Measurements from ENCODE around the gene GAGE12F.
"Not testable (repeated sequence)": the region's sequence is repeated elsewhere in the genome, so short reads cannot be mapped to it uniquely, and the experiment has no call there.

Gene GAGE12F

DNA sequence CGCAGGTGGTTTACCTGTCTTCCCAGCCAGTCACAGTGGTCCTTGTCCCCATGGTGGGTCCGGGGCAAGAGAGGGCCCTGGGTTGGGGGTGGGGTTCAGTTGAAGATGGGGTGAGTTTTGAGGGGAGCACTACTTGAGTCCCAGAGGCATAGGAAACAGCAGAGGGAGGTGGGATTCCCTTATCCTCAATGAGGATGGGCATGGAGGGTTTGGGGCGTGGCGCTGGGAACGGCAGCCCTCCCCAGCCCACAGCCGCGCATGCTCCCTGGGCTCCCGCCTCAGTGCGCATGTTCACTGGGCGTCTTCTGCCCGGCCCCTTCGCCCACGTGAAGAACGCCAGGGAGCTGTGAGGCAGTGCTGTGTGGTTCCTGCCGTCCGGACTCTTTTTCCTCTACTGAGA lies 19.0 kb downstream of the GAGE12F start, which contains the start of gene GAGE12H:
TSS of gene GAGE12H (plus strand) at position 301 of the 400 bp plus-strand sequence. CDS start 1,155 bp downstream, outside the sequence.
- H3K27me3 ChIP-seq (replicated peaks in 2 of 5; ENCODE audit: control insufficient read depth in 4 of 5, insufficient read depth in 5 of 5, low read length in 4 of 5); H3K4me1 ChIP-seq (ENCODE audit: control extremely low read depth in 1 of 4, control insufficient read depth in 4 of 4, insufficient read depth in 4 of 4, low read length in 3 of 4); DNase-seq; POLR2A ChIA-PET; H3K4me3 ChIP-seq (ENCODE audit: control insufficient read depth in 1 of 7, extremely low read depth in 1 of 7, insufficient read depth in 4 of 7, low read depth in 2 of 7, low read length in 6 of 7); H3K36me3 ChIP-seq (ENCODE audit: control insufficient read depth in 4 of 4, insufficient read depth in 4 of 4, low read length in 3 of 4); H3K27ac ChIP-seq (ENCODE audit: insufficient read depth in 1 of 2, low read depth in 1 of 2, low read length in 2 of 2, poor library complexity in 1 of 2, severe bottlenecking in 2 of 2); H3K9me3 ChIP-seq (ENCODE audit: control extremely low read depth in 1 of 5, control insufficient read depth in 4 of 5, insufficient read depth in 2 of 5, low read depth in 1 of 5, low read length in 4 of 5); CTCF ChIA-PET: not testable (repeated sequence)
- no CpG with 5 or more reads among the region's 16 CpGs for WGBS (ENCODE audit: insufficient coverage)

DNA sequence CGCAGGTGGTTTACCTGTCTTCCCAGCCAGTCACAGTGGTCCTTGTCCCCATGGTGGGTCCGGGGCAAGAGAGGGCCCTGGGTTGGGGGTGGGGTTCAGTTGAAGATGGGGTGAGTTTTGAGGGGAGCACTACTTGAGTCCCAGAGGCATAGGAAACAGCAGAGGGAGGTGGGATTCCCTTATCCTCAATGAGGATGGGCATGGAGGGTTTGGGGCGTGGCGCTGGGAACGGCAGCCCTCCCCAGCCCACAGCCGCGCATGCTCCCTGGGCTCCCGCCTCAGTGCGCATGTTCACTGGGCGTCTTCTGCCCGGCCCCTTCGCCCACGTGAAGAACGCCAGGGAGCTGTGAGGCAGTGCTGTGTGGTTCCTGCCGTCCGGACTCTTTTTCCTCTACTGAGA lies 28.6 kb downstream of the GAGE12F start, which contains the start of gene GAGE2A:
TSS of gene GAGE2A (plus strand) at position 301 of the 400 bp plus-strand sequence. CDS start 1,155 bp downstream, outside the sequence.
- H3K9me3 ChIP-seq (ENCODE audit: control extremely low read depth in 1 of 5, control insufficient read depth in 4 of 5, insufficient read depth in 2 of 5, low read depth in 1 of 5, low read length in 4 of 5); H3K4me3 ChIP-seq (ENCODE audit: control insufficient read depth in 1 of 7, extremely low read depth in 1 of 7, insufficient read depth in 4 of 7, low read depth in 2 of 7, low read length in 6 of 7); H3K27ac ChIP-seq (ENCODE audit: insufficient read depth in 1 of 2, low read depth in 1 of 2, low read length in 2 of 2, poor library complexity in 1 of 2, severe bottlenecking in 2 of 2); DNase-seq; H3K36me3 ChIP-seq (ENCODE audit: control insufficient read depth in 4 of 4, insufficient read depth in 4 of 4, low read length in 3 of 4); H3K4me1 ChIP-seq (ENCODE audit: control extremely low read depth in 1 of 4, control insufficient read depth in 4 of 4, insufficient read depth in 4 of 4, low read length in 3 of 4); POLR2A ChIA-PET; CTCF ChIA-PET; H3K27me3 ChIP-seq (replicated peaks in 2 of 5; ENCODE audit: control insufficient read depth in 4 of 5, insufficient read depth in 5 of 5, low read length in 4 of 5): not testable (repeated sequence)
- no CpG with 5 or more reads among the region's 16 CpGs for WGBS (ENCODE audit: insufficient coverage)

DNA sequence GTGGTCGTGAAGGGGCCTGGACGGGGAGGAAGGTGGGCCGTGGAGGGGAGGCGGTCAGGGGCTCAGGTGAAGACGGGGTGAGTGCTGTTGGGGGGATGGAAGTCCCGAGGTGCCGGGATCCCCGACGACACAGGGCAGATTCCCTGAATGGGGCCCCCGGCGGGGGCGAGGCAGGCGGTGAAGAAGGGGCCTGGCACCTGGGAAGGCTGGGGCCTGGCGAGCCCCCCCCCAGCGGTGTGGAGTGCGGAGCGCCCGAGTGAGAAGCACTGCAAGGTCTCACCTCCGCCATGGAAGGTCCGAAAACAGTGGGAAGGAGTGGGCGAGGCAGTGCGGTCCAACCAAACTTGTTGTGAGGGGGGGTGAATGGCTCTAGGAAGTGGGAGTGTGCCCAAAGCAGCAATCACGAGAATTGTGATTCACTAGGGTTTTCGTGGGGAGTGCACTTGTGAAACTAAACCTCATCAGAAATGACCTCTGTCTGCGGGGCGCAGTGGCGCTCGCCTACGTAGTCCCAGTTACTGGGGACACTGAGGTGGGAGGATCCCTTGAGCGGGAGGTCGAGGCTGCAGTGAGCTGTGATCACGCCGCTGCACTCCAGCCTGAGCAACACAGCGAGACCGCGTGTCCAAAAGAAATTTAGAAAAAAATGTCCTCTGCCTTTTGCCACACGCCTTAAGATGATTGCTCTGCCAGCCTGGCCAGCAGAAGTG lies 29.3 kb downstream of the GAGE12F start:
- H3K4me1 ChIP-seq (ENCODE audit: control extremely low read depth in 1 of 4, control insufficient read depth in 4 of 4, insufficient read depth in 4 of 4, low read length in 3 of 4); H3K36me3 ChIP-seq (ENCODE audit: control insufficient read depth in 4 of 4, insufficient read depth in 4 of 4, low read length in 3 of 4); POLR2A ChIA-PET; H3K9me3 ChIP-seq (ENCODE audit: control extremely low read depth in 1 of 5, control insufficient read depth in 4 of 5, insufficient read depth in 2 of 5, low read depth in 1 of 5, low read length in 4 of 5); CTCF ChIA-PET; H3K27ac ChIP-seq (ENCODE audit: insufficient read depth in 1 of 2, low read depth in 1 of 2, low read length in 2 of 2, poor library complexity in 1 of 2, severe bottlenecking in 2 of 2); DNase-seq; H3K27me3 ChIP-seq (replicated peaks in 2 of 5; ENCODE audit: control insufficient read depth in 4 of 5, insufficient read depth in 5 of 5, low read length in 4 of 5); H3K4me3 ChIP-seq (ENCODE audit: control insufficient read depth in 1 of 7, extremely low read depth in 1 of 7, insufficient read depth in 4 of 7, low read depth in 2 of 7, low read length in 6 of 7): not testable (repeated sequence)
- WGBS (ENCODE audit: insufficient coverage), result 94% methylated on average over 12 of the region's 37 CpGs

DNA sequence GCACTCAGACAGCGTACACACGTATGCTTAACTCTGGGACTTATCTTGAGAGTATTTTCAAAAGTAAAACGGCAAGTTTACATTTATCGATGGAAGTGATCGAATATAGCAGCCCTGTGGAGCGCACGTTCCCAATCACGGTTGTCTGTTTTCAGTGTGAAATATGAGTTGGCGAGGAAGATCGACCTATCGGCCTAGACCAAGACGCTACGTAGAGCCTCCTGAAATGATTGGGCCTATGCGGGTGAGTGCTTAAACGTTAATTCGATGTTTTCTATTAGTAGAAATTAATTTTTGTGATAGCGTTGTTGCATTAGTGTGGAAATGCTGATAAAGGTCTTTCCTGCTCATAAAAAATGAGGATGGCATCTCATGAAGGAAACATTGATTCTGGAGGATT lies 29.8 kb downstream of the GAGE12F start:
- H3K4me3 ChIP-seq (ENCODE audit: control insufficient read depth in 1 of 7, extremely low read depth in 1 of 7, insufficient read depth in 4 of 7, low read depth in 2 of 7, low read length in 6 of 7); CTCF ChIA-PET; H3K36me3 ChIP-seq (ENCODE audit: control insufficient read depth in 4 of 4, insufficient read depth in 4 of 4, low read length in 3 of 4); H3K4me1 ChIP-seq (ENCODE audit: control extremely low read depth in 1 of 4, control insufficient read depth in 4 of 4, insufficient read depth in 4 of 4, low read length in 3 of 4); DNase-seq; H3K9me3 ChIP-seq (ENCODE audit: control extremely low read depth in 1 of 5, control insufficient read depth in 4 of 5, insufficient read depth in 2 of 5, low read depth in 1 of 5, low read length in 4 of 5); H3K27ac ChIP-seq (ENCODE audit: insufficient read depth in 1 of 2, low read depth in 1 of 2, low read length in 2 of 2, poor library complexity in 1 of 2, severe bottlenecking in 2 of 2); H3K27me3 ChIP-seq (replicated peaks in 2 of 5; ENCODE audit: control insufficient read depth in 4 of 5, insufficient read depth in 5 of 5, low read length in 4 of 5); POLR2A ChIA-PET: not testable (repeated sequence)
- WGBS (ENCODE audit: insufficient coverage), result no CpG with 5 or more reads among the region's 17 CpGs

DNA sequence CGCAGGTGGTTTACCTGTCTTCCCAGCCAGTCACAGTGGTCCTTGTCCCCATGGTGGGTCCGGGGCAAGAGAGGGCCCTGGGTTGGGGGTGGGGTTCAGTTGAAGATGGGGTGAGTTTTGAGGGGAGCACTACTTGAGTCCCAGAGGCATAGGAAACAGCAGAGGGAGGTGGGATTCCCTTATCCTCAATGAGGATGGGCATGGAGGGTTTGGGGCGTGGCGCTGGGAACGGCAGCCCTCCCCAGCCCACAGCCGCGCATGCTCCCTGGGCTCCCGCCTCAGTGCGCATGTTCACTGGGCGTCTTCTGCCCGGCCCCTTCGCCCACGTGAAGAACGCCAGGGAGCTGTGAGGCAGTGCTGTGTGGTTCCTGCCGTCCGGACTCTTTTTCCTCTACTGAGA lies 38.1 kb downstream of the GAGE12F start, which contains the start of gene GAGE1:
TSS of gene GAGE1 (plus strand) at position 301 of the 400 bp plus-strand sequence. CDS start 1,155 bp downstream, outside the sequence.
- H3K4me3 ChIP-seq (ENCODE audit: control insufficient read depth in 1 of 7, extremely low read depth in 1 of 7, insufficient read depth in 4 of 7, low read depth in 2 of 7, low read length in 6 of 7); H3K36me3 ChIP-seq (ENCODE audit: control insufficient read depth in 4 of 4, insufficient read depth in 4 of 4, low read length in 3 of 4); DNase-seq; H3K9me3 ChIP-seq (ENCODE audit: control extremely low read depth in 1 of 5, control insufficient read depth in 4 of 5, insufficient read depth in 2 of 5, low read depth in 1 of 5, low read length in 4 of 5); H3K4me1 ChIP-seq (ENCODE audit: control extremely low read depth in 1 of 4, control insufficient read depth in 4 of 4, insufficient read depth in 4 of 4, low read length in 3 of 4); POLR2A ChIA-PET; H3K27me3 ChIP-seq (replicated peaks in 2 of 5; ENCODE audit: control insufficient read depth in 4 of 5, insufficient read depth in 5 of 5, low read length in 4 of 5); CTCF ChIA-PET; H3K27ac ChIP-seq (ENCODE audit: insufficient read depth in 1 of 2, low read depth in 1 of 2, low read length in 2 of 2, poor library complexity in 1 of 2, severe bottlenecking in 2 of 2): not testable (repeated sequence)
- WGBS (ENCODE audit: insufficient coverage), result no CpG with 5 or more reads among the region's 16 CpGs

DNA sequence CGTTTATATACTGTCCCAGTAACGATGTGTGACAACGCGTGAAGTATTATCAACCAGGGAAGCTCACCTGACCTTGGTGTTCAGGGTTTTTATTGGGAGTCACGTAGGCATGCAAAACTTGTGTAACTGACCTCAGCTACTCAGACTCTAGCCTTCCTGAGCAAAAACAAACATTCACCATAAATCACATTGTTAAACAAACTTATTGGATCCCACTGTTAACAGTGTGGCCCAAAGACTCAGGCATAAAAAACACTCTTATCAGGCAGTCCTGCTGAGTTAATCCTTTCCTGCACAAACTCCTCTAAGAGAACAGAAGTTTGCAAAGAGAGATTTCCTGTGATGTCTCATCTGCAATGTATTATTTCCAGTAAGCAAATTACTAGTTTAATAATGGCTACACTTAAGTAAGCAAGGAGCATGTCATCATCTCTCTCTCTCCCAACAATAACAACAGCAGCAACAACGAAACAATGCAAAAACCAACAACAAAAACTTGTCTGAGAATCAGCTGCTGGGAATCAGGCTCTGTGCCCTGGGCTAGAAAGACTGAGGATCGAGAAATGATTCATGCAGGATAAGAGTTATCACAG lies 50.2 kb downstream of the GAGE12F start:
- CTCF ChIA-PET, result no interaction called here

More for the DNA sequence above, 50.2 kb downstream of the GAGE12F start:
- DNase-seq, result peak in 1 of 3 donors; percentile 1
- Histone ChIP-seq H3K4me3 (ENCODE audit: control insufficient read depth in 1 of 7, extremely low read depth in 1 of 7, insufficient read depth in 4 of 7, low read depth in 2 of 7, low read length in 6 of 7) (no peak overlapping the region), H3K27me3 (replicated peaks in 2 of 5; ENCODE audit: control insufficient read depth in 4 of 5, insufficient read depth in 5 of 5, low read length in 4 of 5) (no peaks in the 10 kb centered on the region), H3K27ac (ENCODE audit: insufficient read depth in 1 of 2, low read depth in 1 of 2, low read length in 2 of 2, poor library complexity in 1 of 2, severe bottlenecking in 2 of 2) (no peak overlapping the region), H3K36me3 (ENCODE audit: control insufficient read depth in 4 of 4, insufficient read depth in 4 of 4, low read length in 3 of 4) (no peaks in the 10 kb centered on the region), H3K4me1 (ENCODE audit: control extremely low read depth in 1 of 4, control insufficient read depth in 4 of 4, insufficient read depth in 4 of 4, low read length in 3 of 4) (no peaks in the 10 kb centered on the region), H3K9me3 (ENCODE audit: control extremely low read depth in 1 of 5, control insufficient read depth in 4 of 5, insufficient read depth in 2 of 5, low read depth in 1 of 5, low read length in 4 of 5) (no peaks in the 10 kb centered on the region)
- 75% methylated on average over 7 of the region's 7 CpGs for WGBS (ENCODE audit: insufficient coverage)
- POLR2A ChIA-PET, result interaction anchor here (0.6 kb wide), 1 partner anchor 1384 kb away, joined by 4 read pairs; no protein-coding TSS in a partner anchor

All from common myeloid progenitor, CD34-positive (primary cell).